ENCODE results near the gene GLI3.
A peak's percentile ranks its signal among the peaks of the same experiment; 100 is the strongest.

The GLI3 gene

GRCh38 chr7:41992881-41993867 is 243.8 kb downstream of the GLI3 start:
- DNase-seq, result no peak

GRCh38 chr7:41984888-41985287 is 252.1 kb downstream of the GLI3 start:
- no peak for DNase-seq

GRCh38 chr7:41981046-41982040 is 255.7 kb downstream of the GLI3 start:
- DNase-seq, result no peak

GRCh38 chr7:41979834-41980307 is 257.1 kb downstream of the GLI3 start:
- DNase-seq, result no peak

GRCh38 chr7:41978858-41979257 is 258.2 kb downstream of the GLI3 start:
- no peak for DNase-seq

GRCh38 chr7:41977661-41978060 is 259.3 kb downstream of the GLI3 start:
- DNase-seq, result no peak

- peak in 1 of 2 experiments; percentile 11 for DNase-seq
These were observed 259.8 kb downstream of the GLI3 start for GRCh38 chr7:41977151-41977651.

- DNase-seq, result no peak
These were observed 260.6 kb downstream of the GLI3 start for GRCh38 chr7:41976411-41976810.

GRCh38 chr7:41975849-41976248 is 261.2 kb downstream of the GLI3 start:
- DNase-seq, result no peak

GRCh38 chr7:41974870-41975557 is 262.0 kb downstream of the GLI3 start:
- no peak for DNase-seq

GRCh38 chr7:41973202-41973730 is 263.7 kb downstream of the GLI3 start:
- no peak for DNase-seq

GRCh38 chr7:41972776-41973175 is 264.2 kb downstream of the GLI3 start:
- no peak for DNase-seq

GRCh38 chr7:41972270-41972669 is 264.7 kb downstream of the GLI3 start:
- no peak for DNase-seq

- no peak for DNase-seq
These were observed 265.3 kb downstream of the GLI3 start for GRCh38 chr7:41971640-41972187.

GRCh38 chr7:41970941-41971340 is 266.1 kb downstream of the GLI3 start:
- DNase-seq, result no peak

- DNase-seq, result no peak
These were observed 267.4 kb downstream of the GLI3 start for GRCh38 chr7:41969561-41970105.

GRCh38 chr7:41967156-41967555 is 269.9 kb downstream of the GLI3 start:
- no peak for DNase-seq

- no peak for DNase-seq
These were observed 271.0 kb downstream of the GLI3 start for GRCh38 chr7:41965951-41966505.

- DNase-seq, result no peak
These were observed 271.9 kb downstream of the GLI3 start for GRCh38 chr7:41964849-41965745.

- no peak for DNase-seq
These were observed 272.7 kb downstream of the GLI3 start for GRCh38 chr7:41964183-41964753.

Data from NCI-H524 (cell line).